HL-60/S4 (cell line): Measurements from ENCODE around the gene DNAH12.

Experiments used
- in situ Hi-C: fragments of 300-500 bp; cut with MboI; formaldehyde crosslinking; loops from 2 replicates; pipeline ENCODE4 v1.14.3; 2022; ENCODE audit warnings: low sequenced_read_pairs

The DNAH12 gene

GRCh38 chr3:57544181-57545125 is at the start of gene DNAH12:
TSS of gene DNAH12 (minus strand) at chr3:57544344. CDS start at chr3:57542870, 1,474 bp downstream.
- in situ Hi-C loops = no loop called here

- in situ Hi-C loops = no loop called here
Measured at GRCh38 chr3:57592306-57592705, 48.2 kb upstream of the DNAH12 start.

- in situ Hi-C loops = no loop called here
Measured at GRCh38 chr3:57587905-57588304, 43.8 kb upstream of the DNAH12 start.

GRCh38 chr3:57586778-57587177 is 42.6 kb upstream of the DNAH12 start:
- in situ Hi-C loops = no loop called here

- in situ Hi-C loops = no loop called here
Measured at GRCh38 chr3:57583544-57583943, 39.4 kb upstream of the DNAH12 start.

- in situ Hi-C loops = no loop called here
Measured at GRCh38 chr3:57582474-57583168, 38.5 kb upstream of the DNAH12 start.

- in situ Hi-C loops = no loop called here
Measured at GRCh38 chr3:57577801-57578200, 33.7 kb upstream of the DNAH12 start.

- in situ Hi-C loops = no loop called here
Measured at GRCh38 chr3:57575966-57576626, 32.0 kb upstream of the DNAH12 start.

GRCh38 chr3:57572096-57572495 is 28.0 kb upstream of the DNAH12 start:
- in situ Hi-C loops = no loop called here

- in situ Hi-C loops = no loop called here
Measured at GRCh38 chr3:57570878-57571277, 26.7 kb upstream of the DNAH12 start.

GRCh38 chr3:57569859-57570450 is 25.8 kb upstream of the DNAH12 start:
- in situ Hi-C loops = no loop called here

- in situ Hi-C loops = no loop called here
Measured at GRCh38 chr3:57559526-57559925, 15.4 kb upstream of the DNAH12 start.

GRCh38 chr3:57557085-57557537 is 13.0 kb upstream of the DNAH12 start:
- in situ Hi-C loops = no loop called here

- in situ Hi-C loops = no loop called here
Measured at GRCh38 chr3:57556459-57557084, 12.4 kb upstream of the DNAH12 start.

- in situ Hi-C loops = no loop called here
Measured at GRCh38 chr3:57555738-57556458, 11.8 kb upstream of the DNAH12 start, which contains the start of gene PDE12. TSS of gene PDE12 (plus strand) at chr3:57556274. CDS start at chr3:57556380, 106 bp downstream.

- in situ Hi-C loops = no loop called here
Measured at GRCh38 chr3:57555306-57555705, 11.2 kb upstream of the DNAH12 start.

GRCh38 chr3:57546616-57547015 is 2.5 kb upstream of the DNAH12 start:
- in situ Hi-C loops = no loop called here

- in situ Hi-C loops = no loop called here
Measured at GRCh38 chr3:57545636-57546268, 1.6 kb upstream of the DNAH12 start.

GRCh38 chr3:57538465-57538864 is 5.7 kb downstream of the DNAH12 start:
- in situ Hi-C loops = no loop called here
